HG03280 (cell line): ENCODE data around the gene ELMO2.

Source experiments
- ATAC-seq: cut with Tn5 transposase; IDR thresholded peaks from one replicate; pipeline ENCODE4 v1.9.1; 2021; ENCODE audit warnings: mild to moderate bottlenecking, moderate library complexity; ENCODE audit not compliant: unreplicated experiment

Gene ELMO2

GRCh38 chr20:46353500-46354206, 52.8 kb downstream of the ELMO2 start:
- no peak for ATAC-seq

- ATAC-seq: no peak
Observed at GRCh38 chr20:46352370-46352938, 54.0 kb downstream of the ELMO2 start.

- ATAC-seq: no peak
Observed at GRCh38 chr20:46351357-46352058, 54.9 kb downstream of the ELMO2 start.

- no peak for ATAC-seq
Observed at GRCh38 chr20:46350986-46351267, 55.5 kb downstream of the ELMO2 start.

GRCh38 chr20:46350201-46350985, 56.0 kb downstream of the ELMO2 start:
- peak; percentile 51 for ATAC-seq

- ATAC-seq: no peak
Observed at GRCh38 chr20:46349742-46350056, 56.7 kb downstream of the ELMO2 start.

- ATAC-seq: no peak
Observed at GRCh38 chr20:46349035-46349741, 57.2 kb downstream of the ELMO2 start.

GRCh38 chr20:46347841-46348803, 58.3 kb downstream of the ELMO2 start:
- no peak for ATAC-seq

GRCh38 chr20:46346770-46347169, 59.6 kb downstream of the ELMO2 start:
- no peak for ATAC-seq

- no peak for ATAC-seq
Observed at GRCh38 chr20:46344488-46345162, 61.8 kb downstream of the ELMO2 start.

- no peak for ATAC-seq
Observed at GRCh38 chr20:46343975-46344357, 62.4 kb downstream of the ELMO2 start.

- ATAC-seq: no peak
Observed at GRCh38 chr20:46343348-46343974, 63.0 kb downstream of the ELMO2 start.

- no peak for ATAC-seq
Observed at GRCh38 chr20:46342451-46343347, 63.7 kb downstream of the ELMO2 start.

GRCh38 chr20:46342010-46342378, 64.4 kb downstream of the ELMO2 start:
- no peak for ATAC-seq

GRCh38 chr20:46341074-46342009, 65.1 kb downstream of the ELMO2 start:
- ATAC-seq: no peak

GRCh38 chr20:46339037-46339436, 67.4 kb downstream of the ELMO2 start:
- no peak for ATAC-seq

GRCh38 chr20:46336735-46337134, 69.7 kb downstream of the ELMO2 start:
- ATAC-seq: no peak
